Hematopoietic multipotent progenitor cell treated with erythropoietin and hydrocortisone succinate and interleukin-3 and kit ligand, for 4 days (in vitro differentiated cells): ENCODE data around the gene ZNF165.
"Not testable (repeated sequence)": the region's sequence is repeated elsewhere in the genome, so short reads cannot be mapped to it uniquely, and the experiment has no call there.

Experiments used
- DNase-seq: peaks from one replicate; pipeline ENCODE4 v3.0.0-alpha.2; 2015

Gene ZNF165

GRCh38 chr6:28080381-28080630 is at the start of gene ZNF165:
Gene ZNF165, plus strand, starts transcription at chr6:28080568. Its CDS starts 4,913 bp downstream, at chr6:28085481.
- not testable (repeated sequence) for DNase-seq

DNA sequence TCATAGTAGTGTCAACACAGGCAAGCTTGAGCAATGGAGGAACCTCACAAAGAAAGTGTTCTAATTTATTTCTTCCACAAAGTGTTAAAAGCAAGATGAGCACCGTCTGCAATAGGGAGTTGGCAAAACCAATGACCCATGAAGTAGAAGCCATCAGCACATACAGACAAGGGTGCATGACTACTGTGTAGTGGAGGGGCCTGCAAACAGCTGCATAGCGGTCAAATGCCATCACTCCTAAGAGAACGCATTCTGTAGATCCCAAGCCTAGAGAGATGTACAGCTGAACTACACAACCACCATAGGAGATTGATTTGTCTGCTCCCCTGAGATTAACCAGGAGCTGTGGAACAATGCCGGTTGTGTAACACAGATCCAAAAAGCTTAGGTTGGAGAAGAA is 26.8 kb upstream of the ZNF165 start:
- DNase-seq: no peak

DNA sequence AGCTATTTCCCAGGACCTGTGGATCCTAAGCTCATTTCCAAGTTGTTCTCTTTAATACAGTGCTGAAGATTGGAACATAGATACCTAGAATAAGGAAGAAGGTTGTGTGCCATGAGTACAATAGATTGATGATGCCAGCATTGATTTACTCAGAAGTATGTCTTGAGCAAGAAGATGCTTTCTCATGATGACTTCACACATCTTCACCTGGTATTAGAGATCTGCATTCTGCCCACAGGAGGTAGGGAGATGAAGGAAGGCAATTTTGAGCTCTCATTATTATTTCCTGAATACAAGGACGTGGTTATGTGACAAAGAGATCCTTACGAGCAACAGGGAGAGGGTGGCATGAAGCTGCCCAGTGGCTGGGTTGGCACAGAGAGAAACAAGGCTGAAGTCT is 20.0 kb upstream of the ZNF165 start:
- DNase-seq: no peak

DNA sequence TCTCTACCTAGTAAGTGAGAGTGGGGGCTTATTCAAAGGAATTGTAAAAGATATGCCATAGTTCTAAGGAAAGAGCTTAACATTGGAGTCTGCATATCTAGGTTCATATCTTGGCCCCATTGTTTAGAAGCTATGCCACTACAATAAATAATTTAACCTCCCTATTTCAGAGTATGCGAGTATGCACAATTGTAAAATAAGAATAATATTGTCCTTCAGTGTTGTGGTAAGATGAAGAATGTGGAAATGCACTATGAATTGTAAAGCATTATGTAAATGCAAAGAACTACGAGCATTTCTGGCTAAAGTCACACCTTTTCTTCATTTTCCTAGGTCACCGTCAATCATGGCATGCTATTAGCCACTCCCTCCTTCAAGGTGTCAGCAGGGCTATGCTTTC is 16.1 kb upstream of the ZNF165 start:
- no peak for DNase-seq

DNA sequence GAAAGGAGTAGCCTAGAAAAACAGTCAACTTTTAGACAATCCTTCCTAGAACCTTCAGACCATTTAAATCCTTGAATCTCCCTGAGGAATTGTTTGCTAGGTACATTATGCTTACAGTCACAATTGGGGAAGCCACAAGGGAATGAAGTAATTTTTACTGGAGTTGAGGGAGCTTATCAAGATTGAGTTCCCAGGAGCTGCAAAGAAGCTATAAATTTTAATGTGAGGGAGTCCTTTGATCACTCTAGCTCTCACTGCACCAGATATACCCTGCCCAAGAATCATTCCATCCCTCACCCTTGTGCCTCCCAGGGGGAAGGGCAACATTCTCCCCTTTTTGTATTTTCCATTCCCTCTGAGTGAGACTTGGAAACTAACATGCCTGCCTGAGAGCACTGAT is 12.3 kb upstream of the ZNF165 start:
- DNase-seq: no peak

GRCh38 chr6:28070968-28071367 is 9.4 kb upstream of the ZNF165 start:
- not testable (repeated sequence) for DNase-seq

DNA sequence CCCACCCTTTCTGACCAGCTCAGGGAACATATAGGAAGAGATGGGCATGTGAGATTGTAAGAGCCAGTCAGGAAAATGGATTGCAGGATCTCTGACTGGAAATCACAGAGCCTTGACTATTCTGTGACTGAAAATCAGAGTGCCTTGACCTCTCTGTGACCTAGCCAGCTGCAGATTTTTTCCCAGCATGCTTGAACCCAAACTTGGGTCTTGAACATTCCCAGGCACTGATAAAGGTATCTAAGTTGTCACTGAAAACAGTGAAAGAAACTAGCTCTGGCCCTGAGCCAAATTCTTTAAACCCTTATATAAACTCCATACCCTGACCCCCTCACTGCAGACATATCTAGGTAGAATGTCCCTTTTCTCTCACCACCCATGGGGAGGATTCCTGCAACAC is 2.3 kb upstream of the ZNF165 start:
- DNase-seq: no peak

GRCh38 chr6:28078836-28079235 is 1.5 kb upstream of the ZNF165 start:
- DNase-seq: no peak

- peak; percentile 98 for DNase-seq
Observed at GRCh38 chr6:28080631-28081485, 490 bp downstream of the ZNF165 start.

DNA sequence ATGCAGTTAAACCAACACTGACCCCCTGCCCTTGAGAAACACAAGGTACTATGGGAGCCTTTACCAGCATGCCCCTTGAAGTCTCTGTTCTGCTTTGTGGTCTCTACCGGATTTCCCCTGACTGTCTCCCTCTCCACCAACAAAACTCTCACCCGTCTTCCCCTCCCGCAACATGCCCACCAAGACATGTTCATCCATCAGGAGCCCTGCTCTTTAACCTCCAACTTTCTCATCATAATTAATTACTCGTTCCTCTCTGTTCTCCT is 1.1 kb downstream of the ZNF165 start:
- DNase-seq: peak; percentile 62

DNA sequence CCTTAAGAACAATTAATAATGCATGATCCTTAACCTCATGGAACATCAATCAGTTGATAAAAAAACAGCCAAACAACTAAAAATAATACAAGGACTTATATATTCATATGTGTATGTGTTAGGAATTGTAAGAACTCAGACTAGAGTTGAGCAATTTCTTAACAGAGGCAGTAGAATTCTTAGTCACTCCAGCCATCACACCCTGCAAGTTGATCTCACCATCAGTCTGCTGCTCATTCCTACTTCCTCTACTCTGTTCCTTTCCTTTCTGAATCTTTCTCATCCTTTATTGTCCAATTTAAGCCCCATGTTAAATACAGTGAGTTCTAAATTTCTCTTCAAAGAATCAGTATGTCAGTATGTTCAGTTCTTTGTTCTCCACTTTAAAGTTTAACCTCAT is 2.6 kb downstream of the ZNF165 start:
- no peak for DNase-seq

- DNase-seq: no peak
Observed at GRCh38 chr6:28089054-28089453, 8.7 kb downstream of the ZNF165 start.

DNA sequence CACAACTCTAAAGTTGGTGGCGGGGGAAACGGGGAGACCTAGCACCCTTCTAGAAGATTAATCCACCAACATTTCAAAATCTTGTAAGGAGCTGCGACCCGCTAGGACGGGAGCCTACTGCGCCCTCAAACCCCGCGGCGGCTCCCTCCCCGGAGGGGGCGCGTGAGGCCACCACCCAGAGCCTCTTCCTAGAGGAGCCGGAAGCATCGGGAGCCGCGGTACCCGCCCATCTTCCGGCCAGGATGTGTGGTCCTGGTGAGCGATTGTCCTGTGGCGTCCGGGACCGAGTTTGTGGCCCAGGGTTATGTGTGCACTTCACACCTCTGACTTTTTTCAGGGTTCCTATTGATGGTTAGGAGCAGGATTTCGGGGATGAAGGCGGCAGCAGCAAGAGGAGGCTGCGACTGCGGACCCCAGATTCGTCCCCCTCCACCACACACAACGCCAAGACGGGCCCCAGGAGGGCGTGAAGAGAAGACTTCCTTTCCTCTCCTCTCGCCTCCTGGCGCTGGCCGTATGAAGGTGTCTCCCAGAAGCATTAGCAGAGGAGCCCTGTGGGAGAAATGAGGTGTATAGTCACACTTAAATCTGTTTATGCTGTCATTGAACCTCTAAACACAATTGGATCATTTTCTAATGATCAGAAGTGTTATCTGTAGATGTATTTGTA is 10.7 kb downstream of the ZNF165 start:
- peak; percentile 48 for DNase-seq

DNA sequence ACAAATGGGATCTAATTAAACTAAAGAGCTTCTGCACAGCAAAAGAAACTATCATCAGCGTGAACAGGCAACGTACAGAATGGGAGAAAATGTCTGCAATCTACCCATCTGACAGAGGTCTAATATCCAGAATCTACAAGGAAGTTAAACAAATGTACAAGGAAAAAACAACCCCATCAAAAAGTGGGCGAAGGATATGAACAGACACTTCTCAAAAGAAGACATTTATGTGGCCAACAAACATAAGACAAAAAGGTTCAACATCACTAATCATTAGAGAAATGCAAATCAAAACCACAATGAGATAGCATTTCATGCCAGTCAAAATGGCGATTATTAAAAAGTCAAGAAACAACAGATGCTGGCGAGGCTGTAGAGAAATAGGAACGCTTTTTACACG is 21.9 kb downstream of the ZNF165 start:
- not testable (repeated sequence) for DNase-seq

DNA sequence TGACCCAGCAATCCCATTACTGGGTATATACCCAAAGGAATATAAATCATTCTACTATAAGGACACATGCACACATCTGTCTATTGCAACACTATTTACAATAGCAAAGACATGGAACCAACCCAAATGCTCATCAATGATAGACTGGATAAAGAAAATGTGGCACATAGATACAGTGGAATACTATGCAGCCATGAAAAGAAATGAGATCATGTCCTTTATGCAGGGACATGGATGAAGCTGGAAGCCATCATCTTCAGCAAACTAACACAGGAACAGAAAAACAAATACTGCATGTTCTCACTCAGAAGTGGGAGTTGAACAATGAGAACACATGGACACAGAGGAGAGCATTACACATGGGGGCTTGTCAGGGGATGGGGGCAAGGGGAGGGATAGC is 22.3 kb downstream of the ZNF165 start:
- DNase-seq: not testable (repeated sequence)

- peak; percentile 95 for DNase-seq
Observed at GRCh38 chr6:28104392-28105244, 24.2 kb downstream of the ZNF165 start.

GRCh38 chr6:28105245-28105639 is 24.9 kb downstream of the ZNF165 start:
- peak; percentile 62 for DNase-seq

GRCh38 chr6:28107506-28107905 is 27.1 kb downstream of the ZNF165 start:
- DNase-seq: no peak

- DNase-seq: no peak
Observed at GRCh38 chr6:28111964-28112363, 31.6 kb downstream of the ZNF165 start.

DNA sequence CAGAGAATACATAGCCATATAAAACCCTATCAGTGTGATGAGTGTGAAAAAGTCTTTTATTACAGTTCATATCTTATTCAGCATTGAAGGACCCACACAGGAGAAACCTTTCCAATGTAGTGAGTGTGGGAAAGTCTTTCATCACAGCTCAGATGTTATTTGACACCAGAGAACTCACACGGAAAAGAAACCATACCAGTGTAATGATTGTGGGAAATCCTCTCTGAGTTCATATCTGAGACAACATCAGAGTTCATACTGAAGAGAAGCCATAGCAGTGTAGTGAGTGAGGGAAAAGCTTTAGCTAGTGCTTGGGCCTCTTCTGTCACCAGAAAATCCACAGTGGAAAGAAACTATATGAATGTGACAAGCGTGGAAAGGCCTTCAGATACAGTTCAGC is 35.4 kb downstream of the ZNF165 start:
- DNase-seq: no peak

GRCh38 chr6:28117386-28118050 is 37.1 kb downstream of the ZNF165 start:
- DNase-seq: peak; percentile 46

DNA sequence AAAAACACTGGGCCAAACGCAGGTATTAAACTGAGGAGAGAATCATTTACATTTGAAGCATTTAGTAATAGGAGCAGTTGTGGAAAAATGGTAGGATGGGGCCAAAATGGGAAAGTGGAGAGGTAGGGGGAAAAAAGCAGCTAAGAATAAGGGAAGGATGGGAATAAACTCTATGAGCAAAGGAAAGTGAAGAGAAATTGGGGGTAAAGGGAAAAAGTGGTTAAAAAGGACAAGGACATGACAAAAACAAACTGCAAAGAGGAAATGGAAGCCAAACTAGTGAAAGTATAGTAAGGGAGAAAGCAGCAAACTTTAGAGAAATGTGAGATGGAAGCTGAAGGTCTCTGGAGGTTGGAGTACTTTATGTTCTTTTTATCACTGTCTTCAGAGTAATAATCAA is 37.8 kb downstream of the ZNF165 start:
- DNase-seq: no peak

GRCh38 chr6:28121876-28122275 is 41.5 kb downstream of the ZNF165 start:
- no peak for DNase-seq
